Ovary (tissue), 3 donors: ENCODE data around the gene MAT2A.

Source experiments
- CTCF ChIP-seq, 3 donors: fragments of 450-650 bp in 2 of 3; fragments of 200-600 bp in 1 of 3; IDR thresholded peaks; one replicate each; pipeline versions ENCODE4 v1.5.1 to v1.8.0; 2016 to 2022; ENCODE audit warnings: antibody characterized with exemption in 3 of 3, mild to moderate bottlenecking in 1 of 3
- EP300 ChIP-seq: sonication (generic); formaldehyde crosslinking; IDR thresholded peaks from one replicate; pipeline ENCODE4 v1.6.1; 2017; ENCODE audit warnings: antibody characterized with exemption
- POLR2A ChIP-seq: fragments of 450-650 bp; IDR thresholded peaks from one replicate; pipeline ENCODE4 v1.6.1; 2017; ENCODE audit warnings: antibody characterized with exemption, mild to moderate bottlenecking, moderate library complexity
- donor health status: DM: no; HTN: no; CAD: no.

- TF ChIP-seq CTCF (IDR thresholded peaks at IDR 0.05) (peak; percentile 65 to 95 (median 89)), POLR2A (no peak), EP300 (no peak)
Observed at GRCh38 chr2:85551698-85552678, 13.0 kb downstream of the MAT2A start.
